ENCODE measurements around the gene CHCHD6.

Gene CHCHD6

GRCh38 chr3:126993436-126993835, 289.4 kb downstream of the CHCHD6 start:
- H3K27me3 Mint-ChIP-seq (ENCODE audit: low read depth, poor library complexity): no peaks in the 10 kb centered on the region
- no peak for TF ChIP-seq CTCF (IDR thresholded peaks at IDR 0.05)
- no peaks in the 10 kb centered on the region for H3K9me3 Mint-ChIP-seq
- DNase-seq: no peak
- H3K4me1 Mint-ChIP-seq: peaks cover 12% of the 10 kb centered on the region
- H3K36me3 Mint-ChIP-seq (ENCODE audit: low read depth): peaks cover 5% of the 10 kb centered on the region
- no peak overlapping the region for H3K4me3 Mint-ChIP-seq
- H3K27ac Mint-ChIP-seq: no peak overlapping the region

GRCh38 chr3:126994661-126995245, 290.7 kb downstream of the CHCHD6 start:
- TF ChIP-seq CTCF (IDR thresholded peaks at IDR 0.05): no peak
- no peak overlapping the region for H3K27ac Mint-ChIP-seq
- H3K27me3 Mint-ChIP-seq (ENCODE audit: low read depth, poor library complexity): no peaks in the 10 kb centered on the region
- no peaks in the 10 kb centered on the region for H3K36me3 Mint-ChIP-seq (ENCODE audit: low read depth)
- no peak overlapping the region for H3K4me3 Mint-ChIP-seq
- DNase-seq: no peak
- peaks cover 12% of the 10 kb centered on the region for H3K4me1 Mint-ChIP-seq
- no peaks in the 10 kb centered on the region for H3K9me3 Mint-ChIP-seq

- Mint-ChIP-seq H3K36me3 (ENCODE audit: low read depth) (no peaks in the 10 kb centered on the region), H3K27ac (no peak overlapping the region), H3K9me3 (no peaks in the 10 kb centered on the region)
Measured at GRCh38 chr3:126995254-126995780, 291.3 kb downstream of the CHCHD6 start.

GRCh38 chr3:126995926-126996512, 292.0 kb downstream of the CHCHD6 start:
- no peak for DNase-seq
- Mint-ChIP-seq H3K27ac (no peak overlapping the region), H3K4me1 (peaks cover 6% of the 10 kb centered on the region), H3K36me3 (ENCODE audit: low read depth) (no peaks in the 10 kb centered on the region), H3K4me3 (no peak overlapping the region), H3K9me3 (no peaks in the 10 kb centered on the region), H3K27me3 (ENCODE audit: low read depth, poor library complexity) (no peaks in the 10 kb centered on the region)
- TF ChIP-seq CTCF (IDR thresholded peaks at IDR 0.05): no peak

More at GRCh38 chr3:126995254-126995780, 291.3 kb downstream of the CHCHD6 start:
- Mint-ChIP-seq H3K4me1 (peaks cover 12% of the 10 kb centered on the region), H3K4me3 (no peak overlapping the region), H3K27me3 (ENCODE audit: low read depth, poor library complexity) (no peaks in the 10 kb centered on the region)
- TF ChIP-seq CTCF (IDR thresholded peaks at IDR 0.05): no peak
- DNase-seq: no peak

- no peak overlapping the region for H3K4me3 Mint-ChIP-seq
- no peak for TF ChIP-seq CTCF (IDR thresholded peaks at IDR 0.05)
- DNase-seq: no peak
- no peaks in the 10 kb centered on the region for H3K9me3 Mint-ChIP-seq
- H3K36me3 Mint-ChIP-seq (ENCODE audit: low read depth): no peaks in the 10 kb centered on the region
- H3K27me3 Mint-ChIP-seq (ENCODE audit: low read depth, poor library complexity): no peaks in the 10 kb centered on the region
- no peak overlapping the region for H3K27ac Mint-ChIP-seq
- H3K4me1 Mint-ChIP-seq: peaks cover 10% of the 10 kb centered on the region
Measured at GRCh38 chr3:126996905-126997304, 292.9 kb downstream of the CHCHD6 start.

Data from nephron progenitor cell (in vitro differentiated cells).